HG03354 (cell line): ENCODE measurements around the gene TRIP6.

Source experiments
- ATAC-seq: cut with Tn5 transposase; IDR thresholded peaks from one replicate; pipeline ENCODE4 v1.9.1; 2021; ENCODE audit warnings: mild to moderate bottlenecking; ENCODE audit not compliant: unreplicated experiment, poor library complexity, severe bottlenecking

TRIP6 gene

GRCh38 chr7:100867040-100867775 is at the start of gene TRIP6:
TRIP6 (plus strand) TSS chr7:100867387; CDS start chr7:100867498, 111 bp downstream.
- ATAC-seq, result peak; percentile 65

- ATAC-seq, result no peak
These were observed 48.8 kb upstream of the TRIP6 start for GRCh38 chr7:100818366-100818765.

GRCh38 chr7:100818825-100819224 is 48.4 kb upstream of the TRIP6 start:
- ATAC-seq, result no peak

- ATAC-seq, result no peak
These were observed 47.6 kb upstream of the TRIP6 start for GRCh38 chr7:100819586-100819985.

GRCh38 chr7:100822236-100823139 is 44.7 kb upstream of the TRIP6 start:
- no peak for ATAC-seq

- ATAC-seq, result no peak
These were observed 44.1 kb upstream of the TRIP6 start for GRCh38 chr7:100823140-100823525.

- ATAC-seq, result no peak
These were observed 43.7 kb upstream of the TRIP6 start for GRCh38 chr7:100823534-100823933.

GRCh38 chr7:100824499-100825214 is 42.5 kb upstream of the TRIP6 start:
- ATAC-seq, result no peak

GRCh38 chr7:100825215-100825671 is 41.9 kb upstream of the TRIP6 start:
- ATAC-seq, result no peak

- no peak for ATAC-seq
These were observed 41.3 kb upstream of the TRIP6 start for GRCh38 chr7:100825751-100826513.

GRCh38 chr7:100826514-100827329 is 40.5 kb upstream of the TRIP6 start:
- no peak for ATAC-seq

GRCh38 chr7:100827330-100828226 is 39.6 kb upstream of the TRIP6 start, which contains the start of gene EPHB4:
EPHB4 (minus strand) TSS chr7:100827523; CDS start chr7:100827030, 493 bp downstream.
- no peak for ATAC-seq

GRCh38 chr7:100829150-100829716 is 38.0 kb upstream of the TRIP6 start:
- no peak for ATAC-seq

- no peak for ATAC-seq
These were observed 36.8 kb upstream of the TRIP6 start for GRCh38 chr7:100830396-100830795.

- ATAC-seq, result no peak
These were observed 34.9 kb upstream of the TRIP6 start for GRCh38 chr7:100832281-100832633.

- ATAC-seq, result no peak
These were observed 31.0 kb upstream of the TRIP6 start for GRCh38 chr7:100835903-100836811.

- ATAC-seq, result no peak
These were observed 30.4 kb upstream of the TRIP6 start for GRCh38 chr7:100836812-100837098.
